IMR-90 (cell line): ENCODE results near the gene IL1B. TPM values are rescaled to one million over a fixed set of nuclear protein-coding genes. Genes with fewer than 3 reads are reported as not detected.

Experiments
- ATAC-seq: fragments of 200-7000 bp; cut with Tn5 transposase; 2 replicates; pipeline ENCODE4 v1.9.1; 2020; ENCODE audit warnings: low read depth, mild to moderate bottlenecking, moderate library complexity
- BruUV-seq: library from RNA; stranded (reverse); fragments of 400-500 nt; replicated peaks from 2 replicates; lab custom pipeline; 2021; lab: Mats Ljungman, UMichigan
- CTCF ChIA-PET: fragments of 300-600 bp; formaldehyde crosslinking; extraction: SDS; loops from one replicate; lab custom pipeline; 2021; ENCODE audit warnings: antibody characterized with exemption; lab: Yijun Ruan, JAX
- POLR2A ChIA-PET: fragments of 300-600 bp; sonication (Branson Sonifier 250); formaldehyde crosslinking; loops from one replicate; lab custom pipeline; 2022; ENCODE audit warnings: antibody characterized with exemption; ENCODE audit not compliant: unreplicated experiment; lab: Charles Lee
- DNase-seq: peaks from one replicate; pipeline ENCODE4 v3.0.0; 2013
- H2AFZ ChIP-seq: replicated peaks from 2 replicates; pipeline ENCODE3; 2013; ENCODE audit warnings: low read length, mild to moderate bottlenecking; ENCODE audit not compliant: poor library complexity
- H2AK5ac ChIP-seq: 2 replicates; pipeline ENCODE4 v1.6.1; 2013; ENCODE audit warnings: low read depth, low read length, inconsistent platforms
- H2AK9ac ChIP-seq: replicated peaks from 2 replicates; pipeline ENCODE3; 2013; ENCODE audit warnings: mild to moderate bottlenecking, low read depth, low read length, moderate library complexity; ENCODE audit not compliant: poor library complexity
- H2BK120ac ChIP-seq: 2 replicates; pipeline ENCODE4 v1.6.1; 2013; ENCODE audit warnings: low read depth, low read length, inconsistent platforms
- H2BK15ac ChIP-seq: 3 replicates; pipeline ENCODE4 v1.6.1; 2013; ENCODE audit warnings: low read depth, low read length, inconsistent platforms
- H2BK20ac ChIP-seq: 2 replicates; pipeline ENCODE4 v1.6.1; 2013; ENCODE audit warnings: low read depth, mild to moderate bottlenecking, inconsistent platforms, low read length, moderate library complexity
- H2BK5ac ChIP-seq: 2 replicates; pipeline ENCODE4 v1.6.1; 2013; ENCODE audit warnings: mild to moderate bottlenecking, low read depth, low read length, inconsistent platforms; ENCODE audit not compliant: poor library complexity, severe bottlenecking
- H3K14ac ChIP-seq: replicated peaks from 2 replicates; pipeline ENCODE4 v1.6.1; 2013; ENCODE audit warnings: low read depth, low read length, inconsistent platforms
- H3K18ac ChIP-seq: 2 replicates; pipeline ENCODE4 v1.6.1; 2013; ENCODE audit warnings: low read depth, low read length, control low read depth
- H3K23ac ChIP-seq: 2 replicates; pipeline ENCODE4 v1.6.1; 2013; ENCODE audit warnings: low read depth, low read length, inconsistent platforms
- H3K27ac ChIP-seq: 2 replicates; pipeline ENCODE4 v1.5.1; 2013; ENCODE audit warnings: mild to moderate bottlenecking, control low read depth, low read length; ENCODE audit not compliant: insufficient read depth
- H3K27me3 ChIP-seq: 2 replicates; pipeline ENCODE4 v1.6.1; 2013; ENCODE audit warnings: low read length; ENCODE audit not compliant: control insufficient read depth, insufficient read depth
- H3K36me3 ChIP-seq: 2 replicates; pipeline ENCODE4 v1.6.1; 2013; ENCODE audit warnings: low read length, mixed read lengths; ENCODE audit not compliant: control insufficient read depth, insufficient read depth
- H3K4ac ChIP-seq: 2 replicates; pipeline ENCODE4 v1.6.1; 2013; ENCODE audit warnings: low read depth, low read length, inconsistent platforms
- H3K4me1 ChIP-seq: 2 replicates; pipeline ENCODE4 v1.6.1; 2013; ENCODE audit warnings: low read length, mixed read lengths; ENCODE audit not compliant: control insufficient read depth, insufficient read depth
- H3K4me2 ChIP-seq: 2 replicates; pipeline ENCODE4 v1.6.1; 2013; ENCODE audit warnings: low read depth, mild to moderate bottlenecking, control low read depth, low read length, moderate library complexity
- H3K4me3 ChIP-seq: 2 replicates; pipeline ENCODE4 v1.5.1; 2013; ENCODE audit warnings: low read depth, mild to moderate bottlenecking, control low read depth, low read length, moderate library complexity; ENCODE audit not compliant: insufficient read depth
- H3K56ac ChIP-seq: 2 replicates; pipeline ENCODE4 v1.6.1; 2013; ENCODE audit warnings: low read length, inconsistent platforms; ENCODE audit not compliant: insufficient read depth; ENCODE audit errors: extremely low read depth
- H3K79me1 ChIP-seq, 2 experiments: 2 replicates each; pipeline ENCODE4 v1.6.1; 2013; ENCODE audit warnings: low read length in 2 of 2, inconsistent platforms in 1 of 2, low read depth in 1 of 2
- H3K9ac ChIP-seq: 2 replicates; pipeline ENCODE4 v1.6.1; 2013; ENCODE audit warnings: low read depth, low read length, control low read depth
- H3K9me1 ChIP-seq: 2 replicates; pipeline ENCODE4 v1.6.1; 2013; ENCODE audit warnings: low read length, inconsistent platforms; ENCODE audit not compliant: insufficient read depth
- H3K9me3 ChIP-seq: 2 replicates; pipeline ENCODE4 v1.6.1; 2013; ENCODE audit warnings: low read length; ENCODE audit not compliant: control insufficient read depth, insufficient read depth
- H4K20me1 ChIP-seq: 2 replicates; pipeline ENCODE4 v1.6.1; 2013; ENCODE audit warnings: low read length, inconsistent platforms; ENCODE audit not compliant: insufficient read depth
- H4K5ac ChIP-seq: 2 replicates; pipeline ENCODE4 v1.6.1; 2013; ENCODE audit warnings: mild to moderate bottlenecking, low read depth, low read length, control low read depth
- H4K8ac ChIP-seq, 2 experiments: 2 replicates each; pipeline ENCODE4 v1.6.1; 2013; ENCODE audit warnings: low read depth in 2 of 2, low read length in 2 of 2, control low read depth in 1 of 2, inconsistent platforms in 1 of 2
- H4K91ac ChIP-seq: 2 replicates; pipeline ENCODE4 v1.6.1; 2013; ENCODE audit warnings: low read depth, low read length, inconsistent platforms; ENCODE audit not compliant: insufficient read depth
- CEBPB ChIP-seq: IDR thresholded peaks from 2 replicates; pipeline ENCODE4 v1.6.1; 2012; ENCODE audit warnings: low read depth, low read length, improper control_type of control experiment
- MAFK ChIP-seq: IDR thresholded peaks from 2 replicates; pipeline ENCODE4 v1.6.1; 2012; ENCODE audit warnings: low read depth, low read length, improper control_type of control experiment
- MAZ ChIP-seq: IDR thresholded peaks from 2 replicates; pipeline ENCODE4 v1.6.1; 2012; ENCODE audit warnings: low read depth, mild to moderate bottlenecking, low read length, improper control_type of control experiment, moderate library complexity, borderline replicate concordance
- RCOR1 ChIP-seq: IDR thresholded peaks from 2 replicates; pipeline ENCODE4 v1.6.1; 2012; ENCODE audit warnings: mild to moderate bottlenecking, low read length, improper control_type of control experiment; ENCODE audit not compliant: insufficient replicate concordance
- SMC3 ChIP-seq: fragments of 150-350 bp; IDR thresholded peaks from 2 replicates; pipeline ENCODE4 v1.6.1; 2016; ENCODE audit warnings: low read depth, mild to moderate bottlenecking, antibody characterized with exemption, low read length, moderate library complexity
- WGBS, 2 experiments: methylation state at CpG; one replicate each; pipeline versions ENCODE4 v1.1.5 to v1.1.7; 2013; ENCODE audit warnings: missing lambda C conversion rate in 2 of 2; ENCODE audit not compliant: insufficient read length in 1 of 2; ENCODE audit errors: extremely low coverage in 2 of 2; 5-methylcytosine and 5-hydroxymethylcytosine counted together
- dilution Hi-C: fragments of 300-500 bp; cut with HindIII; formaldehyde crosslinking; loops from one replicate; pipeline ENCODE4 v1.14.3; 2018; ENCODE audit warnings: low sequenced_read_pairs; ENCODE audit not compliant: unreplicated experiment
- in situ Hi-C: fragments of 300-500 bp; cut with MboI; formaldehyde crosslinking; loops from 3 replicates; pipeline ENCODE4 v1.14.3; 2019; ENCODE audit warnings: low sequenced_read_pairs, inconsistent platforms, mixed read lengths
- intact Hi-C: fragments of 100-400 bp; cut with micrococcal nuclease; formaldehyde crosslinking; loops from 2 replicates; pipeline ENCODE4 v1.10.0; 2022
- polyA plus RNA-seq, 3 experiments: library from polyadenylated mRNA; depleted of rRNA; stranded (reverse); fragments of >200 nt; gene quantifications; 2 replicates each; pipeline ENCODE4 v1.2.3, GENCODE V29; 2012; ENCODE audit warnings: low replicate concordance in 1 of 3
- total RNA-seq: library from RNA; depleted of rRNA; stranded (reverse); fragments of >200 nt; gene quantifications from 2 replicates; pipeline ENCODE4 v1.2.3, GENCODE V29; 2012

Gene IL1B
- total and polyA plus RNA-seq, 2 of the 4 experiments (the other 2 are of a cell fraction), result 3.0 to 4.4 TPM

DNA sequence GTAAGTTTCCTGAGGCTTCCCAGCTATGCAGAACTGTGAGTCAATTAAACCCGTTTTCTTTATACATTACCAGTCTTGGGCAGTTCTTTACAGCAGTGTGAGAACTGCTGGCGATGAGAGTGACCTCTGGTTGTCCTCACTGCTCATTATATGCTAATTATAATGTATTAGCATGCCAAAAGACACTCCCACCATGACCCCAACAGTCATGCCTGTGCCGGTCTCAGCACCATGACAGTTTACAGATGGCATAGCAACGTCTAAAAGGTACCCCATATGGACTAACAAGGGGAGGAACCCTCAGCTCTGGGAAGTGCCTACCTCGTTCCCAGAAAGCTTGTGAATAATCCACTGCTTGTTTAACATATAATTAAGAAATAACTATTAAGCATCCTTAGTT lies 44.2 kb downstream of the IL1B start:
- no peak overlapping the region for H3K56ac ChIP-seq
- H3K79me1 ChIP-seq, result 0 out of 4 replicates have a peak, but pooled peaks cover 0 to 3% of the 10 kb centered on the region in 2 experiments
- H2BK15ac ChIP-seq, result no peak overlapping the region
- H3K36me3 ChIP-seq, result no peaks in the 10 kb centered on the region
- no peak overlapping the region for H4K5ac ChIP-seq
- ChIA-PET CTCF (no interaction called here), POLR2A (no interaction called here)
- no peaks in the 10 kb centered on the region for H3K27me3 ChIP-seq
- no peak for DNase-seq
- H2BK120ac ChIP-seq, result peak overlapping the region; percentile 96; the same call in 1 of the 2 replicates
- H3K4me1 ChIP-seq, result peaks cover 5% of the 10 kb centered on the region; the same call in 1 of the 2 replicates
- no peak overlapping the region for H3K27ac ChIP-seq
- peaks cover 8% of the 10 kb centered on the region for H3K9me1 ChIP-seq
- no peak overlapping the region for H3K4me2 ChIP-seq
- peak overlapping the region; percentile 53; the same call in 1 of the 2 replicates for H2BK20ac ChIP-seq
- no CpG with 5 or more reads among the region's 5 CpGs for WGBS, 2 experiments
- H4K20me1 ChIP-seq, result no peaks in the 10 kb centered on the region
- H3K9ac ChIP-seq, result no peak overlapping the region
- dilution Hi-C loops, result no loop called here
- H4K8ac ChIP-seq, result peak overlapping the region in 1 of 2 experiments; percentile 30; a peak in 1 of 4 replicates
- no peak overlapping the region for H2AK9ac ChIP-seq
- H3K4ac ChIP-seq, result peak overlapping the region; percentile 27; the same call in 1 of the 2 replicates
- no peak overlapping the region for H3K23ac ChIP-seq
- peak overlapping the region; percentile 70; the same call in 1 of the 2 replicates for H2AK5ac ChIP-seq
- H4K91ac ChIP-seq, result no peak overlapping the region
- H3K14ac ChIP-seq, result no peak overlapping the region
- no peak for TF ChIP-seq RCOR1
- no peak for TF ChIP-seq MAFK
- TF ChIP-seq CEBPB, result no peak
- no peak for TF ChIP-seq MAZ
- TF ChIP-seq SMC3, result no peak
- peaks cover 6% of the 10 kb centered on the region for H3K9me3 ChIP-seq
- intact Hi-C loops, result no loop called here
- H2AFZ ChIP-seq, result no peak overlapping the region
- H3K4me3 ChIP-seq, result no peak overlapping the region
- in situ Hi-C loops, result no loop called here
- H2BK5ac ChIP-seq, result no peak overlapping the region
- BruUV-seq, result no TSS peak
- H3K18ac ChIP-seq, result no peak overlapping the region; the same call in 1 of the 2 replicates
- ATAC-seq, result no peak
